Measurements from ENCODE around the gene NRM.
"Not testable (repeated sequence)": the region's sequence is repeated elsewhere in the genome, so short reads cannot be mapped to it uniquely, and the experiment has no call there.

NRM gene

GRCh38 chr6:30720738-30721197 is 30.0 kb upstream of the NRM start:
- DNase-seq (ENCODE audit: low spot score), result peak; percentile 40

GRCh38 chr6:30719791-30720737 is 29.3 kb upstream of the NRM start, which contains the start of gene TUBB:
Gene TUBB (plus strand): TSS chr6:30720352. CDS start chr6:30720507, 155 bp downstream.
- peak; percentile 93 for DNase-seq (ENCODE audit: low spot score)

GRCh38 chr6:30719356-30719755 is 28.6 kb upstream of the NRM start:
- DNase-seq (ENCODE audit: low spot score), result no peak

GRCh38 chr6:30717845-30718720 is 27.3 kb upstream of the NRM start:
- not testable (repeated sequence) for DNase-seq (ENCODE audit: low spot score)

- DNase-seq (ENCODE audit: low spot score), result peak; percentile 96
Measured at GRCh38 chr6:30717129-30717844, 26.5 kb upstream of the NRM start, which contains the start of gene MDC1. Gene MDC1 (minus strand): TSS chr6:30717281. CDS start chr6:30715175, 2,106 bp downstream.

- DNase-seq (ENCODE audit: low spot score), result no peak
Measured at GRCh38 chr6:30716879-30717128, 26.0 kb upstream of the NRM start.

- DNase-seq (ENCODE audit: low spot score), result no peak
Measured at GRCh38 chr6:30714263-30714662, 23.5 kb upstream of the NRM start.

- DNase-seq (ENCODE audit: low spot score), result no peak
Measured at GRCh38 chr6:30712441-30712945, 21.7 kb upstream of the NRM start.

GRCh38 chr6:30711758-30712380 is 21.1 kb upstream of the NRM start:
- no peak for DNase-seq (ENCODE audit: low spot score)

- no peak for DNase-seq (ENCODE audit: low spot score)
Measured at GRCh38 chr6:30709101-30709868, 18.5 kb upstream of the NRM start.

- DNase-seq (ENCODE audit: low spot score), result no peak
Measured at GRCh38 chr6:30707281-30707850, 16.6 kb upstream of the NRM start.

GRCh38 chr6:30705620-30706019 is 14.8 kb upstream of the NRM start:
- no peak for DNase-seq (ENCODE audit: low spot score)

GRCh38 chr6:30703821-30704220 is 13.0 kb upstream of the NRM start:
- no peak for DNase-seq (ENCODE audit: low spot score)

- no peak for DNase-seq (ENCODE audit: low spot score)
Measured at GRCh38 chr6:30703011-30703410, 12.2 kb upstream of the NRM start.

- DNase-seq (ENCODE audit: low spot score), result no peak
Measured at GRCh38 chr6:30700340-30700739, 9.6 kb upstream of the NRM start.

GRCh38 chr6:30696432-30696831 is 5.6 kb upstream of the NRM start:
- no peak for DNase-seq (ENCODE audit: low spot score)

GRCh38 chr6:30691208-30691847 is 544 bp upstream of the NRM start:
- no peak for DNase-seq (ENCODE audit: low spot score)

- DNase-seq (ENCODE audit: low spot score), result no peak
Measured at GRCh38 chr6:30689985-30690384, 799 bp downstream of the NRM start.

- no peak for DNase-seq (ENCODE audit: low spot score)
Measured at GRCh38 chr6:30689022-30689865, 1.5 kb downstream of the NRM start.

Measured in GM03348 (cell line).